KMS-11 (cell line): ENCODE results near the gene SFT2D2.

ENCODE experiments used
- H2AFZ ChIP-seq: fragments of 200-600 bp; sonication (generic); 2 replicates; pipeline ENCODE4 v1.6.1; 2016; ENCODE audit warnings: antibody characterized with exemption, mixed run types, low read depth
- H3K27ac ChIP-seq: fragments of 200-600 bp; sonication (generic); 2 replicates; pipeline ENCODE4 v1.6.1; 2016; ENCODE audit warnings: mild to moderate bottlenecking, mixed run types
- H3K27me3 ChIP-seq: fragments of 200-600 bp; sonication (generic); 2 replicates; pipeline ENCODE4 v1.6.1; 2017; ENCODE audit warnings: mild to moderate bottlenecking, low read depth, mixed run types, moderate library complexity; ENCODE audit not compliant: insufficient read depth
- H3K36me3 ChIP-seq: fragments of 200-600 bp; sonication (generic); 2 replicates; pipeline ENCODE4 v1.6.1; 2017; ENCODE audit warnings: mild to moderate bottlenecking, mixed run types; ENCODE audit not compliant: insufficient read depth
- H3K4me1 ChIP-seq: fragments of 200-600 bp; sonication (generic); 2 replicates; pipeline ENCODE4 v1.6.1; 2016; ENCODE audit warnings: mild to moderate bottlenecking, low read depth, mixed run types; ENCODE audit not compliant: poor library complexity, severe bottlenecking
- H3K4me2 ChIP-seq: fragments of 200-600 bp; sonication (generic); 2 replicates; pipeline ENCODE4 v1.7.0; 2016; ENCODE audit warnings: mild to moderate bottlenecking, mixed run types
- H3K4me3 ChIP-seq: fragments of 200-600 bp; sonication (generic); IDR thresholded peaks from 2 replicates; pipeline ENCODE4 v1.6.1; 2017; ENCODE audit warnings: low read depth, low read length, mixed read lengths; ENCODE audit not compliant: insufficient read depth
- H3K79me2 ChIP-seq: fragments of 200-600 bp; sonication (generic); 2 replicates; pipeline ENCODE4 v1.6.1; 2016; ENCODE audit warnings: low read depth, mixed run types; ENCODE audit not compliant: insufficient read depth
- H3K9ac ChIP-seq: fragments of 200-600 bp; sonication (generic); 2 replicates; pipeline ENCODE4 v1.6.1; 2016; ENCODE audit warnings: mild to moderate bottlenecking, mixed run types
- H4K20me1 ChIP-seq: fragments of 200-600 bp; sonication (generic); 2 replicates; pipeline ENCODE4 v1.6.1; 2016; ENCODE audit warnings: mild to moderate bottlenecking, mixed run types; ENCODE audit not compliant: insufficient read depth
- CTCF ChIP-seq: fragments of 200-600 bp; sonication (generic); conservative IDR thresholded peaks from 2 replicates; pipeline ENCODE4 v1.6.1; 2017; ENCODE audit warnings: low read depth, mild to moderate bottlenecking, antibody characterized with exemption, low read length, moderate library complexity, mixed read lengths

Gene SFT2D2

DNA sequence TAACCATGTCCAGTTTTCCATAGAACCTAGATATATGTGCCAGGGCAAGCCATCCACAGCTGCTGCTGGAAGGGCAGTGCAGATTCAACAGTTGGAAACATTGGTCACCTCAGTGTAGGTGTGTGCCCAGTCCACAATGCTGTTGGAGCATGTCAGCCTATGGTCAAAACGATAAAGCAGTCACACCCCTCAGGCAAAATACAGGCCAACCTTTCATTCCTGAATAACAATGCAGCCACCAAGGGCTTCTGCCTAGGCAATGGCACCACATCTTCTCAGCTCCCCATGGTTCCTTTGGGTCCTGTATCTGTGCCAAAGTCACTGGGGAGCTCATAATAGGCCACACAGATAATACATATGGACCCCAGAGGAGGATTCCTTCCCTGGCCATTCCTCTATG, 39.8 kb downstream of the SFT2D2 start:
- no peak overlapping the region for H3K9ac ChIP-seq
- no peak overlapping the region for H2AFZ ChIP-seq
- H3K27me3 ChIP-seq = no peaks in the 10 kb centered on the region
- H3K27ac ChIP-seq = no peak overlapping the region
- H4K20me1 ChIP-seq = no peaks in the 10 kb centered on the region
- no peaks in the 10 kb centered on the region for H3K36me3 ChIP-seq
- H3K4me1 ChIP-seq = peaks cover 3% of the 10 kb centered on the region
- no peak overlapping the region for H3K4me3 ChIP-seq
- TF ChIP-seq CTCF = no peak
- no peak overlapping the region for H3K4me2 ChIP-seq
- no peaks in the 10 kb centered on the region for H3K79me2 ChIP-seq

GRCh38 chr1:168266644-168267186, 40.9 kb downstream of the SFT2D2 start:
- Histone ChIP-seq H3K4me3 (no peak overlapping the region), H3K9ac (no peak overlapping the region), H3K79me2 (no peaks in the 10 kb centered on the region), H3K27me3 (no peaks in the 10 kb centered on the region), H2AFZ (no peak overlapping the region), H3K4me2 (no peak overlapping the region), H3K4me1 (peaks cover 6% of the 10 kb centered on the region), H4K20me1 (no peaks in the 10 kb centered on the region), H3K27ac (no peak overlapping the region), H3K36me3 (no peaks in the 10 kb centered on the region)
- no peak for TF ChIP-seq CTCF

GRCh38 chr1:168271636-168272035, 45.8 kb downstream of the SFT2D2 start:
- Histone ChIP-seq H3K9ac (no peak overlapping the region), H3K27me3 (no peaks in the 10 kb centered on the region), H3K27ac (no peak overlapping the region), H3K4me1 (peaks cover 37% of the 10 kb centered on the region), H3K36me3 (no peaks in the 10 kb centered on the region), H3K4me3 (no peak overlapping the region), H3K4me2 (no peak overlapping the region), H2AFZ (no peak overlapping the region), H4K20me1 (no peaks in the 10 kb centered on the region), H3K79me2 (no peaks in the 10 kb centered on the region)
- TF ChIP-seq CTCF = no peak

GRCh38 chr1:168273575-168273974, 47.8 kb downstream of the SFT2D2 start:
- peak overlapping the region; percentile 32 for H3K4me3 ChIP-seq

More at GRCh38 chr1:168273575-168273974, 47.8 kb downstream of the SFT2D2 start:
- Histone ChIP-seq H3K79me2 (no peaks in the 10 kb centered on the region), H2AFZ (no peak overlapping the region), H3K4me2 (peak overlapping the region; percentile 21), H3K27me3 (no peaks in the 10 kb centered on the region), H3K9ac (no peak overlapping the region), H3K27ac (0 out of 2 replicates have a peak overlapping the region, but pooled peaks have one; percentile 2), H3K36me3 (no peaks in the 10 kb centered on the region), H3K4me1 (peaks cover 34% of the 10 kb centered on the region), H4K20me1 (no peaks in the 10 kb centered on the region)
- TF ChIP-seq CTCF = no peak
